Measurements from ENCODE around the gene PCDHB11.
"Not testable (repeated sequence)": the region's sequence is repeated elsewhere in the genome, so short reads cannot be mapped to it uniquely, and the experiment has no call there.

Gene PCDHB11

GRCh38 chr5:141246971-141247370, 47.5 kb downstream of the PCDHB11 start:
- not testable (repeated sequence) for DNase-seq

- not testable (repeated sequence) for DNase-seq
Measured at GRCh38 chr5:141247434-141247833, 48.0 kb downstream of the PCDHB11 start.

GRCh38 chr5:141250576-141250975, 51.1 kb downstream of the PCDHB11 start:
- DNase-seq = no peak

Measured in left hindlimb (tissue), 1 donor.